Measurements from ENCODE around the gene CA10.

DNA sequence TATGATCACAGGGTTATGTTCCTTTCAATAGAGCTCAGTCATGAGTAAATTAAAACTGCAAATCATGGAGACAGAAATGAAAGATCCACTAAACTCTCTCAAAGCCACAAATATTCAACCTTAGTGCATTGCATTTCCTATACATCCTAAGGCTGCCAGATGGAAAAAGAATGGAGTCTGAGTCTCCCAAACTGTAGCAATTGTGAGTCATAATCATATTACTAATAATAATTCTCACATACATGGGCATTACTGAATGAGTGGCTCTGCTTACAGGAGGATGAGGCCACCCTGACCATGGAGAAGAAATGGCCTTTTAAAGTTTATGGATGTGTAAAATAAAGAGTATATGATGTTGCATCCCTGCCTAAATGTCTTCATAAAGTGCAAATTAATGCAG lies 3.2 kb downstream of the CA10 start:
- no peak for TF ChIP-seq EZH2phosphoT487 (IDR thresholded peaks at IDR 0.05; ENCODE audit: borderline replicate concordance)
- TF ChIP-seq, protein P1, sequence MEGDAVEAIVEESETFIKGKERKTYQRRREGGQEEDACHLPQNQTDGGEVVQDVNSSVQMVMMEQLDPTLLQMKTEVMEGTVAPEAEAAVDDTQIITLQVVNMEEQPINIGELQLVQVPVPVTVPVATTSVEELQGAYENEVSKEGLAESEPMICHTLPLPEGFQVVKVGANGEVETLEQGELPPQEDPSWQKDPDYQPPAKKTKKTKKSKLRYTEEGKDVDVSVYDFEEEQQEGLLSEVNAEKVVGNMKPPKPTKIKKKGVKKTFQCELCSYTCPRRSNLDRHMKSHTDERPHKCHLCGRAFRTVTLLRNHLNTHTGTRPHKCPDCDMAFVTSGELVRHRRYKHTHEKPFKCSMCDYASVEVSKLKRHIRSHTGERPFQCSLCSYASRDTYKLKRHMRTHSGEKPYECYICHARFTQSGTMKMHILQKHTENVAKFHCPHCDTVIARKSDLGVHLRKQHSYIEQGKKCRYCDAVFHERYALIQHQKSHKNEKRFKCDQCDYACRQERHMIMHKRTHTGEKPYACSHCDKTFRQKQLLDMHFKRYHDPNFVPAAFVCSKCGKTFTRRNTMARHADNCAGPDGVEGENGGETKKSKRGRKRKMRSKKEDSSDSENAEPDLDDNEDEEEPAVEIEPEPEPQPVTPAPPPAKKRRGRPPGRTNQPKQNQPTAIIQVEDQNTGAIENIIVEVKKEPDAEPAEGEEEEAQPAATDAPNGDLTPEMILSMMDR (conservative IDR thresholded peaks at IDR 0.05; ENCODE audit: low read length) = no peak
